Measurements from ENCODE around the gene MXI1. TPM values are rescaled to one million over a fixed set of nuclear protein-coding genes. Genes with fewer than 3 reads are reported as not detected.
"Not testable (repeated sequence)": the region's sequence is repeated elsewhere in the genome, so short reads cannot be mapped to it uniquely, and the experiment has no call there.

Gene MXI1
- total RNA-seq, 1 donor from 2014 or later = 48.1 TPM

DNA sequence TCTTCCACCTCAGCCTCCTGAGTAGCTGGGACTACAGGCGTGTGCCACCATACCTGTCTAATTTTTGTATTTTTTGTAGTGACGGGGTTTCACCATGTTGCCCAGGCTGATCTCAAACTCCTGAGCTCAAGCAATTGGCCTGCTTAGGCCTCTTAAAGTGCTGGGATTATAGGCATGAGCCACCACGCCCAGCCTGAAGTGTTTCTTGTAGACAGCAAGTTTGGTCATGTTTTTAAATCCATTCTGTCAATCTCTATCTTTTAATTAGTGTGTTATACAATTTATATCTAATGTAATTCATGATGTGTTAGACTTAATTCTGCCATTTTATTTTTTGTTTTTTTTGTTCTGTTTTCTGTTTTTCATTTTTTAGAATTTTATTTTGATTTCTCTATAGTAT lies 17.2 kb upstream of the MXI1 start:
- no peak overlapping the region for H3K4me3 Mint-ChIP-seq (ENCODE audit: unreplicated experiment)
- H3K27me3 Mint-ChIP-seq (ENCODE audit: unreplicated experiment) = peaks cover 3% of the 10 kb centered on the region
- H3K9me3 Mint-ChIP-seq (ENCODE audit: unreplicated experiment) = no peaks in the 10 kb centered on the region
- peaks cover 5% of the 10 kb centered on the region for H3K36me3 Mint-ChIP-seq (ENCODE audit: unreplicated experiment)
- H3K4me1 Mint-ChIP-seq (ENCODE audit: low read depth, unreplicated experiment) = no peaks in the 10 kb centered on the region
- TF ChIP-seq, protein P1, sequence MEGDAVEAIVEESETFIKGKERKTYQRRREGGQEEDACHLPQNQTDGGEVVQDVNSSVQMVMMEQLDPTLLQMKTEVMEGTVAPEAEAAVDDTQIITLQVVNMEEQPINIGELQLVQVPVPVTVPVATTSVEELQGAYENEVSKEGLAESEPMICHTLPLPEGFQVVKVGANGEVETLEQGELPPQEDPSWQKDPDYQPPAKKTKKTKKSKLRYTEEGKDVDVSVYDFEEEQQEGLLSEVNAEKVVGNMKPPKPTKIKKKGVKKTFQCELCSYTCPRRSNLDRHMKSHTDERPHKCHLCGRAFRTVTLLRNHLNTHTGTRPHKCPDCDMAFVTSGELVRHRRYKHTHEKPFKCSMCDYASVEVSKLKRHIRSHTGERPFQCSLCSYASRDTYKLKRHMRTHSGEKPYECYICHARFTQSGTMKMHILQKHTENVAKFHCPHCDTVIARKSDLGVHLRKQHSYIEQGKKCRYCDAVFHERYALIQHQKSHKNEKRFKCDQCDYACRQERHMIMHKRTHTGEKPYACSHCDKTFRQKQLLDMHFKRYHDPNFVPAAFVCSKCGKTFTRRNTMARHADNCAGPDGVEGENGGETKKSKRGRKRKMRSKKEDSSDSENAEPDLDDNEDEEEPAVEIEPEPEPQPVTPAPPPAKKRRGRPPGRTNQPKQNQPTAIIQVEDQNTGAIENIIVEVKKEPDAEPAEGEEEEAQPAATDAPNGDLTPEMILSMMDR (IDR thresholded peaks at IDR 0.05; ENCODE audit: partially characterized antibody, unreplicated experiment) = no peak
- no peak overlapping the region for H3K27ac Mint-ChIP-seq (ENCODE audit: unreplicated experiment)
- DNase-seq = no peak

DNA sequence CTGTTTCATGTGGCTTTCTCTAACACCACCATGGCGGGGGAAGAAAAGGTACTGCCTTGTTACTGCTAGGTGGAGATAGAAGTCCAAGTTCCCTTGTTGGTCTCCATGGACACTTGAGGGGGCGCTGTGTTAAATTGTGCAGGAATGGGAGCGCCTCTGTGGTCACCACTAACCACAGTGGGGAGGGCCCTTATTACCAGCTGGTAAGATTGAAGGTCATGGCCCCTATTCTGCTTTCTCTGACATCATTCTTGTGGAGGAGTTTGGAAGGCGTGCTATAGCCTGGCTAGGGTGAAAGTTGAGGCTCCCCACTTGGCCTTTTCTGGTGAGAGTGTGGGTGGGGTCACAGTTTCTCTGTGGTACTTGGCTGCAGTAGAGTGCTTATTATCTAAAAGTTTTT lies 14.9 kb upstream of the MXI1 start:
- H3K27me3 Mint-ChIP-seq (ENCODE audit: unreplicated experiment) = peaks cover 6% of the 10 kb centered on the region
- H3K9me3 Mint-ChIP-seq (ENCODE audit: unreplicated experiment) = no peaks in the 10 kb centered on the region
- no peak overlapping the region for H3K27ac Mint-ChIP-seq (ENCODE audit: unreplicated experiment)
- H3K36me3 Mint-ChIP-seq (ENCODE audit: unreplicated experiment) = peaks cover 5% of the 10 kb centered on the region
- TF ChIP-seq, protein P1 (IDR thresholded peaks at IDR 0.05; ENCODE audit: partially characterized antibody, unreplicated experiment) = no peak
- H3K4me3 Mint-ChIP-seq (ENCODE audit: unreplicated experiment) = no peak overlapping the region
- no peaks in the 10 kb centered on the region for H3K4me1 Mint-ChIP-seq (ENCODE audit: low read depth, unreplicated experiment)
- no peak for DNase-seq

DNA sequence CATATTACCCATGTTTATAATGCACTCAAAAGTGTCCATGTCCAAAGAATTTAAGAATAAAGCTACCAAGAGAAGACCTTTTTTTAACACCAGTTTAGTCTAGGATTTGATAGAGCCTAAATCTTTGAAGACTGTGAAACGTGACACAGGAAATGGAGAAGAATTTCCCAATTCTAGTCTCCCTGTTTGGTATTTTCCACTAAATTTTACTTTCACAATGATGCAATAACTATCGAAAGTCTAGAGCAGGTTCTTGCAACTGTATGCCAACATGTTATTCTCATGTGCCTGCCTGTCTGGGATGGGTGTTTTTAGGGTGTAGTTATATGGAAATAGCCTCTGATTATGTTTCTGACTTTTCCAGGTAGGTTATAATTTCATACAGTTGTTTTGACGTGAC lies 6.9 kb upstream of the MXI1 start:
- H3K36me3 Mint-ChIP-seq (ENCODE audit: unreplicated experiment) = no peaks in the 10 kb centered on the region
- peaks cover 8% of the 10 kb centered on the region for H3K27me3 Mint-ChIP-seq (ENCODE audit: unreplicated experiment)
- no peaks in the 10 kb centered on the region for H3K4me1 Mint-ChIP-seq (ENCODE audit: low read depth, unreplicated experiment)
- no peak for DNase-seq
- no peak overlapping the region for H3K27ac Mint-ChIP-seq (ENCODE audit: unreplicated experiment)
- TF ChIP-seq, protein P1 (IDR thresholded peaks at IDR 0.05; ENCODE audit: partially characterized antibody, unreplicated experiment) = no peak
- H3K9me3 Mint-ChIP-seq (ENCODE audit: unreplicated experiment) = peaks cover 4% of the 10 kb centered on the region
- H3K4me3 Mint-ChIP-seq (ENCODE audit: unreplicated experiment) = no peak overlapping the region

DNA sequence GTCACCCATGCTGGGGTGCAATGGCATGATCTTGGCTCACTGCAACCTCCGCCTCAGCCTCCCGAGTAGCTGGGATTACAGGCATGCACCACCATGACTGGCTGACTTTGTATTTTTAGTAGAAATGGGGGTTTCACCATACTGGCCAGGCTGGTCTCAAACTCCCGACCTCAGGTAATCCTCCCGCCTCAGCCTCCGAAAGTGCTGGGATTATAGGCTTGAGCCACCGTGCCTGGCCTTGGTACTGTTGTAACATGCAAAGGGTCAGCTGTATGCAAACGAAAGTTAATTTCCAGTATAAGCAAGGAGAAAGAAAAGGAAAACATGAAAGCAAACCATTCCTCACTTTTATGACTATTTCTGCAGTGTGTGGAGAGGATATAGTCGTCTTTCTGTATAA lies 6.4 kb upstream of the MXI1 start:
- H3K36me3 Mint-ChIP-seq (ENCODE audit: unreplicated experiment); H3K27ac Mint-ChIP-seq (ENCODE audit: unreplicated experiment); DNase-seq; H3K9me3 Mint-ChIP-seq (ENCODE audit: unreplicated experiment); H3K4me3 Mint-ChIP-seq (ENCODE audit: unreplicated experiment); H3K4me1 Mint-ChIP-seq (ENCODE audit: low read depth, unreplicated experiment): not testable (repeated sequence)
- H3K27me3 Mint-ChIP-seq (ENCODE audit: unreplicated experiment) = peaks cover 11% of the 10 kb centered on the region

DNA sequence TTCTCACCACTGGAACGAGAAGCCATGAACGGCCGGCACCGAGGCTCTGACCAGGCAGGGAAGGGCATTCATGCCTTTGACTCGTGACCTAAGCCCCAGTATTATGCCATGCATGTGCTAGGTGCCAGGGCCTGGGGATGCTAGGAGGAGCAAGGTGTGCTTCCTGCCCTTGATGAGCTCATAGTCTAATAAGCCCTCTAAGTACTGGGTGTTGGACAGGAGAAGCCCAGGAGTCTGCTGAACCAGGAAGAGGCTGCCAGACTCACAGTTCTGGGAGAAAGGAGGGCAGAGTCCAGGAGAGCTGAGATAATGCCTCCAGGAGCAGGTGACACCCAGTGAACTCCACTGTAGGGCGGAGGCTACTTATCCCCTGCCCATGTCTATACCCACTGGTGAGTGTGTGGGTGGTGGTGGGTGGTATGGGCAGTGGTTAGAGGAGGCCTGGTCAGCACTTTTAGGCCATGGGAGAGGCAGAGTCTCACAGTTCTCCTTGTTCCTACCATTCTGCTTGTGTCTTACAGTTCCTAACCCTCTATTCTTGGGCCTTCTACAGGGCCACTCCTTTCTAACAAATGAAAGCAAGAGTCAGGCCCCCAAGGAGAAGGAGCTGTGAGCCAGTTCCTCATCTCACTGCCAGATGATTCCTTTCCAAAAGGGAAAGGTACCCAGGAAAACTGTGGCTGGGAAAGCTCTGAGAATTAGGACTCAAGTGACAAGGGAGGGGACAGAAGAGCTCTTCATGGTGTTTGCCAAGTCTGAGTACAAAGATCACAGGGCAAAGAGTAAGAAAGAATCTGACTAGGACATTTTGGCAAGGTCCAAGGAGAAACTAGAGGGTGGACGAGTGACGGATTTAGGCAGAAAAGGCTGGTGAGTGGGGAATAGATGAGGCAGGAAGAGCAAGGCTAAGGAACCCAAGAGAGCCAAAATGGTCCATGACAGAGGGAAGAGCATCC lies 3.6 kb upstream of the MXI1 start:
- H3K4me3 Mint-ChIP-seq (ENCODE audit: unreplicated experiment) = no peak overlapping the region
- no peak overlapping the region for H3K27ac Mint-ChIP-seq (ENCODE audit: unreplicated experiment)
- TF ChIP-seq, protein P1 (IDR thresholded peaks at IDR 0.05; ENCODE audit: partially characterized antibody, unreplicated experiment) = no peak
- no peaks in the 10 kb centered on the region for H3K36me3 Mint-ChIP-seq (ENCODE audit: unreplicated experiment)
- no peak for DNase-seq
- H3K9me3 Mint-ChIP-seq (ENCODE audit: unreplicated experiment) = peaks cover 10% of the 10 kb centered on the region
- peaks cover 12% of the 10 kb centered on the region for H3K27me3 Mint-ChIP-seq (ENCODE audit: unreplicated experiment)
- H3K4me1 Mint-ChIP-seq (ENCODE audit: low read depth, unreplicated experiment) = peaks cover 3% of the 10 kb centered on the region

Data from glutamatergic neuron (in vitro differentiated cells).